GM21526 (cell line): ENCODE results near the gene APOBEC3B.
"Not testable (repeated sequence)": the region's sequence is repeated elsewhere in the genome, so short reads cannot be mapped to it uniquely, and the experiment has no call there.

Experiments used
- ATAC-seq: cut with Tn5 transposase; IDR thresholded peaks from one replicate; pipeline ENCODE4 v1.9.1; 2021; ENCODE audit warnings: moderate library complexity; ENCODE audit not compliant: unreplicated experiment, low FRiP score

Gene APOBEC3B

GRCh38 chr22:38987171-38987895 is 5.2 kb downstream of the APOBEC3B start:
- no peak for ATAC-seq

- no peak for ATAC-seq
Measured at GRCh38 chr22:38989466-38989865, 7.3 kb downstream of the APOBEC3B start.

GRCh38 chr22:38992871-38993371 is 10.8 kb downstream of the APOBEC3B start:
- not testable (repeated sequence) for ATAC-seq

GRCh38 chr22:38996105-38996504 is 14.0 kb downstream of the APOBEC3B start:
- no peak for ATAC-seq

GRCh38 chr22:38997518-38997917 is 15.4 kb downstream of the APOBEC3B start:
- no peak for ATAC-seq

GRCh38 chr22:39003165-39003638 is 21.1 kb downstream of the APOBEC3B start:
- no peak for ATAC-seq

GRCh38 chr22:39007177-39007576 is 25.0 kb downstream of the APOBEC3B start:
- ATAC-seq, result no peak

- not testable (repeated sequence) for ATAC-seq
Measured at GRCh38 chr22:39008271-39008850, 26.2 kb downstream of the APOBEC3B start.

- ATAC-seq, result no peak
Measured at GRCh38 chr22:39010946-39011345, 28.8 kb downstream of the APOBEC3B start.

- ATAC-seq, result no peak
Measured at GRCh38 chr22:39012533-39013511, 30.7 kb downstream of the APOBEC3B start.

- ATAC-seq, result peak; percentile 17
Measured at GRCh38 chr22:39013561-39013941, 31.4 kb downstream of the APOBEC3B start.

- ATAC-seq, result peak; percentile 72
Measured at GRCh38 chr22:39013942-39014722, 32.0 kb downstream of the APOBEC3B start, which contains the start of gene APOBEC3C. Gene APOBEC3C (plus strand): TSS chr22:39014257. CDS start chr22:39014363, 106 bp downstream.

GRCh38 chr22:39014723-39015121 is 32.6 kb downstream of the APOBEC3B start:
- ATAC-seq, result not testable (repeated sequence)

- no peak for ATAC-seq
Measured at GRCh38 chr22:39016592-39016991, 34.4 kb downstream of the APOBEC3B start.

- no peak for ATAC-seq
Measured at GRCh38 chr22:39017596-39018365, 35.6 kb downstream of the APOBEC3B start.

GRCh38 chr22:39020021-39020651 is 38.0 kb downstream of the APOBEC3B start:
- ATAC-seq, result peak; percentile 10

GRCh38 chr22:39021552-39022250 is 39.6 kb downstream of the APOBEC3B start:
- ATAC-seq, result no peak
